Activated CD4-positive, alpha-beta memory T cell treated with anti-CD3 and anti-CD28 coated beads for 36 hours (primary cell): ENCODE data around the gene CACNG5. TPM values are rescaled to one million over a fixed set of nuclear protein-coding genes. Genes with fewer than 3 reads are reported as not detected.
"Not testable (repeated sequence)": the region's sequence is repeated elsewhere in the genome, so short reads cannot be mapped to it uniquely, and the experiment has no call there.

Experiments
- CTCF ChIA-PET: fragments of 350-600 bp; sonication (Branson Sonifier 250); formaldehyde crosslinking; loops from one replicate; lab custom pipeline; 2021; ENCODE audit warnings: antibody characterized with exemption, inconsistent platforms; lab: Charles Lee
- POLR2A ChIA-PET: fragments of 350-600 bp; sonication (Branson Sonifier 250); formaldehyde crosslinking; loops from one replicate; lab custom pipeline; 2021; ENCODE audit warnings: antibody characterized with exemption; lab: Charles Lee
- DNase-seq: peaks from one replicate; pipeline ENCODE4 v3.0.0-alpha.2; 2020
- H3K27ac Mint-ChIP-seq: one replicate; pipeline ENCODE4 v1.8.0; 2021; ENCODE audit warnings: mixed read lengths
- H3K27me3 Mint-ChIP-seq: one replicate; pipeline ENCODE4 v1.8.0; 2021; ENCODE audit warnings: mixed read lengths
- H3K36me3 Mint-ChIP-seq: one replicate; pipeline ENCODE4 v1.8.0; 2021; ENCODE audit warnings: mixed read lengths
- H3K4me1 Mint-ChIP-seq: one replicate; pipeline ENCODE4 v1.8.0; 2021; ENCODE audit warnings: low read depth, mixed read lengths
- H3K4me3 Mint-ChIP-seq: one replicate; pipeline ENCODE4 v1.8.0; 2021; ENCODE audit warnings: mild to moderate bottlenecking, mixed read lengths
- H3K9me3 Mint-ChIP-seq: one replicate; pipeline ENCODE4 v1.8.0; 2021; ENCODE audit warnings: mixed read lengths
- intact Hi-C: fragments of 100-400 bp; cut with micrococcal nuclease; formaldehyde crosslinking; loops from one replicate; pipeline ENCODE4 v1.15.1; 2023
- total RNA-seq, 2 experiments: library from RNA; stranded (reverse); gene quantifications; one replicate each; pipeline ENCODE4 v1.2.3, GENCODE V29; 2021

The CACNG5 gene
- total RNA-seq, 2 experiments from 2014 or later = not detected

DNA sequence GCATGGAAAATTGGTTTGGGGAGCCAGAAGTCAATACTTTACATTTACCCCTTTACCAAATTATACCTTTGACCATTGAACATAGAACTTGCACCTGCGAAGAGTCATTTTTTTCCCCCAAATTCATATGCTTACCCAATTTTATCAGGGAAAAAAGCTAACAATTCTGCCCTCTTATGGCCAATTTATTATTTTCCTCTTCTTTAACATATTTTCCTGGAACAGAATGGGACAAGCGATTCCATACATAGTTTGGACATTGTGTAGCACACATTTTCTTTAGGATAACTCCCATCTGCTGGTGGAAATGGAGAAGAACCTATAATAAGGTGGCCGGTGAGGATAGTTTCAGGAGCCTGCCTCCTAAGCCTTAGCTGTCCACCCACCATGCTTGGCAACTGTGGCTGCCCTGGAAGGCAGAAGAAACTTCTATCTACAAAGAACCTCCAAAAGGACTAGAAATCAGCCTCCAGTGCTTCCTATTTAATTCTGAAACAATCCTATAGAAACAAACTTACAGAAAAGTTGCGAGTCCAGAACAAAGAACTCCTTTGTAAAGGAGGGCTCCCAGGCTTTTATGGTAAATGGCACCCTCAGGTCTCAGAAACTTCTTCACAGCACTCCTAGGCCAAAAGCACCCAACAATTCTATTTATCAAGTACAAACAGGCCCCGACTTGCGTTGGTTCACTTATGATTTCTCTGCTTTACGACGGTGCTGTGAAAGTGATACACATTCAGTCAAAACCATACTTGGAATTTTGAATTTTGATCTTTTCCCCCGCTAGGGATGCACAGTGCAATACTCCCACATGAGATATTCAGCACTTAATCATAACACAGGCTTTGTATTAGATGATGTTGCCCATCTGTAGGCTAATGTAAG is 65.5 kb downstream of the CACNG5 start:
- ChIA-PET POLR2A (no interaction called here), CTCF (interaction anchor here (1.8 to 2.3 kb wide), 2 partner anchors 172 to 700 kb away, joined by 6 to 8 read pairs; no protein-coding TSS in a partner anchor)
- Mint-ChIP-seq H3K27me3 (peaks cover 3% of the 10 kb centered on the region), H3K9me3 (no peaks in the 10 kb centered on the region), H3K27ac (no peak overlapping the region), H3K4me3 (no peak overlapping the region), H3K4me1 (no peaks in the 10 kb centered on the region), H3K36me3 (no peaks in the 10 kb centered on the region)
- no peak for DNase-seq
- intact Hi-C loops = no loop called here

DNA sequence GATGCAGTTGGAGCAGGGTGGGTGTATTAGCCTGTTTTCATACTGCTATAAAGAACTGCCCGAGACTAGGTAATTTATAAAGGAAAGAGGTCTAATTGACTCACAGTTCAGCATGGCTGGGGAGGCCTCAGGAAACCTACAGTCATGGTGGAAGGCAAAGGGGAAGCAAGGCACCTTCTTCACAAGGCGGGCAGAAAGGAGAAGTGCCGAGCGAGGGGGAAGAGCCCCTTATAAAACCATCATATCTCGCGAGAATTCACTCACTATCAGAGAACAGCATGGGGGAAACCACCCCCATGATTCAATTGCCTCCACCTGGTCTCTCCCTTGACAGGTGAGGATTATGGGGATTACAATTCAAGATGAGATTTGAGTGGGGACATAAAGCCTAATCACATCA is 68.4 kb downstream of the CACNG5 start:
- H3K4me1 Mint-ChIP-seq, intact Hi-C loops, H3K9me3 Mint-ChIP-seq, POLR2A ChIA-PET, DNase-seq, H3K36me3 Mint-ChIP-seq, H3K27ac Mint-ChIP-seq, H3K27me3 Mint-ChIP-seq, H3K4me3 Mint-ChIP-seq: not testable (repeated sequence)
- CTCF ChIA-PET = interaction anchor here (0.7 kb wide), 1 partner anchor 186 kb away, joined by 3 read pairs; no protein-coding TSS in a partner anchor

DNA sequence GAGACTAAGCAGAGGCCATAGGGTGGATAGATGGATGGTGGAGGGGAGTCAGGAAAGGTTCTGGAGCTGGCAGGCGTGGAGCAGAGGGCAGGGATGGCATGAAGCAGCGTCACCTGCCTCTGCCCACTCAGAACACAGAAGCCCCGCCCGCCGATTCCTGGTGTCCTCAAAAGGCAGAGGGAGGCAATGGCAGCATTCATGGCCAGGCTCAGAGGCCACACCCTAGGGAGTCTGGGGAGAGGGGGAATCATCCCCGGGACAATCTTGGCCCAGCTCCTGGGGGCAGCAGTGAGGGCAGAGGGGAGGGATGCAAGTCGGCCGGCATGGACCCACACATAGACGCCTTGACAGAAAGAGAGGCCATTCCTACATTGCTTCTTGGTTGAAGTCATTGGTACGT is 68.9 kb downstream of the CACNG5 start:
- Mint-ChIP-seq H3K27ac (no peak overlapping the region), H3K9me3 (no peaks in the 10 kb centered on the region), H3K27me3 (peaks cover 2% of the 10 kb centered on the region), H3K4me1 (peaks cover 4% of the 10 kb centered on the region), H3K36me3 (no peaks in the 10 kb centered on the region), H3K4me3 (no peak overlapping the region)
- ChIA-PET POLR2A (no interaction called here), CTCF (no interaction called here)
- no peak for DNase-seq
- intact Hi-C loops = no loop called here

GRCh38 chr17:66904760-66905624 is 70.1 kb downstream of the CACNG5 start:
- H3K4me1 Mint-ChIP-seq = peaks cover 4% of the 10 kb centered on the region

DNA sequence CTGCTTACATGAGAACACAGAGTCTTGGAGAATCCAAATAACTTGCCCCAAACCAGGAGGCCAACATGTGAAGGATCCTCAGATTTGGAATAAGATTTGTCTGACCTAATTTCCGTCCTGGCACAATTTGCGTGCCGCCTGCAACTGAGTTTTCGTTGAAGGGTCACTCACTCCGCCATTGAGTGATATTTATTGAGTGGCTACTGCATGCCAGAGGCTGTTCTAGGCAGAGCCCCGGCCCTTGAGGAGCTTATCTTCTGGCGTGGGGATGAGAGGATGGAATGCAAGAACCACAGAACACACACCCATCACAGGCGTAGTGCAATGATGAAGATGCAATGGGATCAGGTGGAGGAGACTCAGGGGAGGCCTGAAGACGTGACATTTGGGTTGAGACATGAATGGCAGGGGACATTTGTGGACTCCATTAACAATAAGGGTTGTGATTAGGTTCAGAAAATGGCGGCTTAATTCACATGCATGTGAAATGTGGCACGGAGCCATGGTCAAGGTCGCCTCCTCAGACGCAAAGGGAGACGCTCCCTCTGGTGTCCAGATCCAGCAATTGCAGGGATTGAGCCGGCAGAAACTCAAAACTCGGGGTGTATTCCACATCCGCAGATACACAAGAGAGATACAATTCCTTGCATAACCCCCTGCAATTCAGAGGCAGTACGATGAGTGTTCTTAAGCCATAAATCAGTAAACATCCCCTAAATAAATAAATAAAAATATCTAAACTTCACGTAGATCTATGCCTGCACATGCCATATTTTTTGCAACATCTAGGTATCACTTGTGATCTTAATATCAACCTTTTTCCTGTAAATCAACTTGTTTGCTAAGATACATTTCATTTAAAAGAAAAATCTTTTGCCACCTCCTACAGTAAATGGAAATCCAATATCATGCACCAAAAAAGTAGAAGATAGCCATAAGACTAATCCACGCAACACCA is 71.7 kb downstream of the CACNG5 start:
- intact Hi-C loops = loop anchor here (1.0 to 2.0 kb wide), 2 partner anchors 192 to 706 kb away; no protein-coding TSS in a partner anchor
- peaks cover 4% of the 10 kb centered on the region for H3K4me1 Mint-ChIP-seq
- peaks cover 2% of the 10 kb centered on the region for H3K27me3 Mint-ChIP-seq
- no peak overlapping the region for H3K27ac Mint-ChIP-seq
- ChIA-PET POLR2A (no interaction called here), CTCF (interaction anchor here (0.9 to 1.4 kb wide), 3 partner anchors 143 to 707 kb away, joined by 3 to 7 read pairs (median 3); no protein-coding TSS in a partner anchor)
- H3K4me3 Mint-ChIP-seq = no peak overlapping the region
- no peaks in the 10 kb centered on the region for H3K9me3 Mint-ChIP-seq
- no peaks in the 10 kb centered on the region for H3K36me3 Mint-ChIP-seq
- DNase-seq = peak; percentile 79

More at GRCh38 chr17:66904760-66905624, 70.1 kb downstream of the CACNG5 start:
- no peaks in the 10 kb centered on the region for H3K9me3 Mint-ChIP-seq
- H3K4me3 Mint-ChIP-seq = no peak overlapping the region
- DNase-seq = no peak
- ChIA-PET CTCF (interaction anchor here (0.9 to 1.0 kb wide), 2 partner anchors 190 to 705 kb away, joined by 4 to 7 read pairs; no protein-coding TSS in a partner anchor), POLR2A (no interaction called here)
- intact Hi-C loops = no loop called here
- no peak overlapping the region for H3K27ac Mint-ChIP-seq
- peaks cover 2% of the 10 kb centered on the region for H3K27me3 Mint-ChIP-seq
- H3K36me3 Mint-ChIP-seq = no peaks in the 10 kb centered on the region

GRCh38 chr17:66909804-66910373 is 75.0 kb downstream of the CACNG5 start:
- H3K4me3 Mint-ChIP-seq = no peak overlapping the region
- H3K9me3 Mint-ChIP-seq = no peaks in the 10 kb centered on the region
- ChIA-PET CTCF (interaction anchor here (0.6 to 3.0 kb wide), 3 partner anchors 195 to 746 kb away, joined by 3 to 11 read pairs (median 4); no protein-coding TSS in a partner anchor), POLR2A (no interaction called here)
- no peak for DNase-seq
- peaks cover 4% of the 10 kb centered on the region for H3K4me1 Mint-ChIP-seq
- no peaks in the 10 kb centered on the region for H3K36me3 Mint-ChIP-seq
- intact Hi-C loops = no loop called here
- H3K27me3 Mint-ChIP-seq = peaks cover 10% of the 10 kb centered on the region
- H3K27ac Mint-ChIP-seq = no peak overlapping the region

GRCh38 chr17:66910651-66911285 is 75.9 kb downstream of the CACNG5 start:
- H3K4me3 Mint-ChIP-seq = no peak overlapping the region
- CTCF ChIA-PET = interaction anchor here (0.6 to 3.0 kb wide), 4 partner anchors 77 to 747 kb away, joined by 3 to 11 read pairs (median 4); no protein-coding TSS in a partner anchor
- H3K27me3 Mint-ChIP-seq = peaks cover 13% of the 10 kb centered on the region
- peaks cover 4% of the 10 kb centered on the region for H3K4me1 Mint-ChIP-seq
- H3K27ac Mint-ChIP-seq = no peak overlapping the region
- POLR2A ChIA-PET = no interaction called here
- DNase-seq = no peak
- no peaks in the 10 kb centered on the region for H3K36me3 Mint-ChIP-seq
- H3K9me3 Mint-ChIP-seq = no peaks in the 10 kb centered on the region
- intact Hi-C loops = no loop called here

- peak; percentile 12 for DNase-seq
- Mint-ChIP-seq H3K27ac (no peak overlapping the region), H3K9me3 (peaks cover 2% of the 10 kb centered on the region), H3K36me3 (no peaks in the 10 kb centered on the region), H3K4me1 (no peaks in the 10 kb centered on the region), H3K27me3 (peaks cover 19% of the 10 kb centered on the region), H3K4me3 (no peak overlapping the region)
- intact Hi-C loops = no loop called here
- ChIA-PET CTCF (interaction anchor here (0.8 kb wide), 1 partner anchor 167 kb away, joined by 3 read pairs; no protein-coding TSS in a partner anchor), POLR2A (no interaction called here)
Measured at GRCh38 chr17:66915204-66915611, 80.3 kb downstream of the CACNG5 start.

GRCh38 chr17:66915792-66916191 is 80.9 kb downstream of the CACNG5 start:
- H3K36me3 Mint-ChIP-seq = no peaks in the 10 kb centered on the region
- POLR2A ChIA-PET = no interaction called here
- CTCF ChIA-PET = interaction anchor here (0.6 kb wide), 1 partner anchor 8 kb away, joined by 3 read pairs; no protein-coding TSS in a partner anchor
- no peak overlapping the region for H3K27ac Mint-ChIP-seq
- no peak for DNase-seq
- H3K4me1 Mint-ChIP-seq = no peaks in the 10 kb centered on the region
- peaks cover 22% of the 10 kb centered on the region for H3K27me3 Mint-ChIP-seq
- intact Hi-C loops = no loop called here
- peaks cover 2% of the 10 kb centered on the region for H3K9me3 Mint-ChIP-seq
- no peak overlapping the region for H3K4me3 Mint-ChIP-seq

GRCh38 chr17:66916946-66917345 is 82.0 kb downstream of the CACNG5 start:
- CTCF ChIA-PET = no interaction called here
- Mint-ChIP-seq H3K36me3 (no peaks in the 10 kb centered on the region), H3K4me3 (no peak overlapping the region), H3K27ac (no peak overlapping the region), H3K4me1 (no peaks in the 10 kb centered on the region), H3K9me3 (peaks cover 6% of the 10 kb centered on the region), H3K27me3 (peaks cover 22% of the 10 kb centered on the region)
- intact Hi-C loops = no loop called here
- POLR2A ChIA-PET = no interaction called here
- no peak for DNase-seq
